ENCODE measurements around the gene BNIP5.

BNIP5 gene

GRCh38 chr6:36324191-36324590 is 12.5 kb downstream of the BNIP5 start:
- Histone ChIP-seq H3K4me3 (ENCODE audit: low read depth, low read length) (no peak overlapping the region), H3K9me3 (ENCODE audit: control insufficient read depth, insufficient read depth, low read depth, low read length) (no peaks in the 10 kb centered on the region), H3K36me3 (ENCODE audit: control insufficient read depth in 2 of 2, insufficient read depth in 1 of 2, low read length in 2 of 2) (no peaks in the 10 kb centered on the region), H3K27ac (ENCODE audit: extremely low read depth, low read depth, low read length) (no peak overlapping the region), H3K4me1 (ENCODE audit: control insufficient read depth, insufficient read depth, low read length) (peaks cover 11% of the 10 kb centered on the region)
- no peak for TF ChIP-seq ZNF423 (tag by site-specific recombination; IDR thresholded peaks at IDR 0.05)
- ChIA-PET POLR2A (interaction anchor here (0.5 kb wide), 1 partner anchor 36 kb away, joined by 5 read pairs; no protein-coding TSS in a partner anchor), CTCF (interaction anchor here (0.6 to 6.3 kb wide), 2 partner anchors 17 to 21 kb away, joined by 3 to 40 read pairs; no protein-coding TSS in a partner anchor)

GRCh38 chr6:36323062-36323461 is 13.6 kb downstream of the BNIP5 start:
- Histone ChIP-seq H3K4me3 (ENCODE audit: low read depth, low read length) (no peak overlapping the region), H3K27ac (ENCODE audit: extremely low read depth, low read depth, low read length) (no peak overlapping the region), H3K36me3 (ENCODE audit: control insufficient read depth in 2 of 2, insufficient read depth in 1 of 2, low read length in 2 of 2) (no peaks in the 10 kb centered on the region), H3K4me1 (ENCODE audit: control insufficient read depth, insufficient read depth, low read length) (peaks cover 17% of the 10 kb centered on the region), H3K9me3 (ENCODE audit: control insufficient read depth, insufficient read depth, low read depth, low read length) (no peaks in the 10 kb centered on the region)
- POLR2A ChIA-PET: no interaction called here
- TF ChIP-seq ZIC2 (tag by site-specific recombination; IDR thresholded peaks at IDR 0.05) (no peak), ZNF239 (tag by site-specific recombination; IDR thresholded peaks at IDR 0.05) (no peak), ZNF311 (tag by site-specific recombination; IDR thresholded peaks at IDR 0.05; ENCODE audit: borderline replicate concordance) (no peak), ZNF148 (tag by site-specific recombination; IDR thresholded peaks at IDR 0.05; ENCODE audit: borderline replicate concordance) (no peak), ZNF596 (tag by site-specific recombination; IDR thresholded peaks at IDR 0.05) (no peak), ZNF623 (tag by site-specific recombination; IDR thresholded peaks at IDR 0.05) (no peak), ZNF677 (tag by site-specific recombination; IDR thresholded peaks at IDR 0.05) (no peak), ZNF10 (tag by site-specific recombination; IDR thresholded peaks at IDR 0.05) (no peak)
- CTCF ChIA-PET: interaction anchor here (1.2 to 6.3 kb wide), 2 partner anchors 18 to 35 kb away, joined by 3 to 40 read pairs; no protein-coding TSS in a partner anchor

GRCh38 chr6:36322591-36322990 is 14.1 kb downstream of the BNIP5 start:
- Histone ChIP-seq H3K27ac (ENCODE audit: extremely low read depth, low read depth, low read length) (no peak overlapping the region), H3K36me3 (ENCODE audit: control insufficient read depth in 2 of 2, insufficient read depth in 1 of 2, low read length in 2 of 2) (no peaks in the 10 kb centered on the region), H3K4me1 (ENCODE audit: control insufficient read depth, insufficient read depth, low read length) (peaks cover 17% of the 10 kb centered on the region), H3K9me3 (ENCODE audit: control insufficient read depth, insufficient read depth, low read depth, low read length) (no peaks in the 10 kb centered on the region), H3K4me3 (ENCODE audit: low read depth, low read length) (no peak overlapping the region)
- CTCF ChIA-PET: interaction anchor here (1.2 to 4.9 kb wide), 2 partner anchors 19 to 36 kb away, joined by 3 to 21 read pairs; no protein-coding TSS in a partner anchor
- POLR2A ChIA-PET: no interaction called here
- TF ChIP-seq ZNF664 (tag by site-specific recombination; IDR thresholded peaks at IDR 0.05): peak; percentile 94
- no peak for TF ChIP-seq ZSCAN18 (tag by site-specific recombination; IDR thresholded peaks at IDR 0.05)

GRCh38 chr6:36320475-36320874 is 16.2 kb downstream of the BNIP5 start:
- H3K9me3 ChIP-seq (ENCODE audit: control insufficient read depth, insufficient read depth, low read depth, low read length): no peaks in the 10 kb centered on the region
- no peak overlapping the region for H3K4me3 ChIP-seq (ENCODE audit: low read depth, low read length)
- CTCF ChIA-PET: interaction anchor here (0.7 to 8.1 kb wide), 6 partner anchors 11 to 40 kb away, joined by 3 to 83 read pairs (median 6); no protein-coding TSS in a partner anchor
- peaks cover 17% of the 10 kb centered on the region for H3K4me1 ChIP-seq (ENCODE audit: control insufficient read depth, insufficient read depth, low read length)
- H3K36me3 ChIP-seq (ENCODE audit: control insufficient read depth in 2 of 2, insufficient read depth in 1 of 2, low read length in 2 of 2): no peaks in the 10 kb centered on the region
- no peak overlapping the region for H3K27ac ChIP-seq (ENCODE audit: extremely low read depth, low read depth, low read length)
- POLR2A ChIA-PET: no interaction called here
- TF ChIP-seq ATF2 (tag by site-specific recombination; IDR thresholded peaks at IDR 0.05; ENCODE audit: low read depth): no peak
- no peak for TF ChIP-seq ZNF239 (tag by site-specific recombination; IDR thresholded peaks at IDR 0.05)
- 0 out of 2 replicates have a peak, but pooled peaks have one; percentile 9 for TF ChIP-seq GLIS1 (tag by site-specific recombination; IDR thresholded peaks at IDR 0.05)
- peak; percentile 94 for TF ChIP-seq KLF1 (tag by site-specific recombination; IDR thresholded peaks at IDR 0.05)
- no peak for TF ChIP-seq SP2 (tag by site-specific recombination; IDR thresholded peaks at IDR 0.05)
- no peak for TF ChIP-seq ZNF146 (tag by site-specific recombination; IDR thresholded peaks at IDR 0.05)
- TF ChIP-seq ZBTB20 (tag by site-specific recombination; IDR thresholded peaks at IDR 0.05): peak; percentile 35; the same call in 1 of the 2 replicates
- no peak for TF ChIP-seq AEBP2 (tag by site-specific recombination; IDR thresholded peaks at IDR 0.05; ENCODE audit: borderline replicate concordance)
- TF ChIP-seq KLF17 (tag by site-specific recombination; IDR thresholded peaks at IDR 0.05): peak; percentile 70
- no peak for TF ChIP-seq ZNF776 (tag by site-specific recombination; IDR thresholded peaks at IDR 0.05; ENCODE audit: borderline replicate concordance)
